SJSA1 (cell line): ENCODE data around the gene CFAP45. TPM values are rescaled to one million over a fixed set of nuclear protein-coding genes. Genes with fewer than 3 reads are reported as not detected.
A peak's percentile ranks its signal among the peaks of the same experiment; 100 is the strongest.

Experiments
- DNase-seq, 2 experiments: peaks; one replicate each; pipeline ENCODE4 v3.0.0-alpha.2; 2015 to 2020; ENCODE audit warnings: low spot score in 2 of 2, low read depth in 1 of 2
- H3K27ac ChIP-seq: fragments of 250-450 bp; sonication (Bioruptor Pico); 2 replicates; pipeline ENCODE4 v1.5.1; 2020; ENCODE audit warnings: mild to moderate bottlenecking, moderate library complexity
- H3K27me3 ChIP-seq: fragments of 250-450 bp; sonication (Bioruptor Pico); replicated peaks from 2 replicates; pipeline ENCODE4 v1.5.1; 2020; ENCODE audit warnings: mild to moderate bottlenecking, moderate library complexity
- H3K36me3 ChIP-seq: fragments of 250-450 bp; sonication (Bioruptor Pico); 2 replicates; pipeline ENCODE4 v1.5.1; 2020; ENCODE audit warnings: mild to moderate bottlenecking
- H3K4me1 ChIP-seq: fragments of 250-450 bp; sonication (Bioruptor Pico); replicated peaks from 2 replicates; pipeline ENCODE4 v1.6.1; 2021; ENCODE audit warnings: mild to moderate bottlenecking
- H3K4me3 ChIP-seq: fragments of 250-450 bp; sonication (Bioruptor Pico); 2 replicates; pipeline ENCODE4 v1.5.1; 2020; ENCODE audit warnings: mild to moderate bottlenecking
- H3K9me3 ChIP-seq: fragments of 250-450 bp; sonication (Bioruptor Pico); replicated peaks from 2 replicates; pipeline ENCODE4 v1.5.1; 2020; ENCODE audit warnings: mild to moderate bottlenecking
- total RNA-seq: library from RNA; depleted of rRNA; stranded (reverse); fragments of >200 nt; shearing (Covaris generic); gene quantifications from 2 replicates; pipeline ENCODE4 v1.2.3, GENCODE V29; 2014

The CFAP45 gene
- total RNA-seq, 1 experiment from 2014 or later: 0.61 TPM

- Histone ChIP-seq H3K4me3 (no peak overlapping the region), H3K4me1 (no peaks in the 10 kb centered on the region), H3K36me3 (no peaks in the 10 kb centered on the region), H3K27me3 (no peaks in the 10 kb centered on the region), H3K27ac (no peak overlapping the region), H3K9me3 (no peaks in the 10 kb centered on the region)
- no peak for DNase-seq
Observed at GRCh38 chr1:159862031-159862430, 37.9 kb downstream of the CFAP45 start.

DNA sequence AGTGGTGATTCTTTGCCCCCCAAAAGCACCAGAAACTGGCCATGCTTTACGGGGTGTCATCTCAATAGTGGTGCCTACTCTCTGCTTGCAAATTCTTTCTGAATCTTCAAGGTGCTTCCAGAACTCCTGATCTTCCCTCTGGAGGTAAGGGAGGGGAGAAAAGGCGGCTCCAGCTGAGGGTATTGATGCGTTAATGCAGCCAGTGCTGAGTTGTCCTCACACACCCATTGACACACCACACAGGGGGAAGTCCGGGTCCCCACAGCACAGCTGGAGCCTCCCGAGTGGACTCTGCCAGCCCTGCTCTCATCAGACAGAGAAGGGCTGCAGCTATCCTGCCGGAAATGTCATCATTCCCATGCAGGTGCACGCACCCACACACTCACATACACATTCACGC, 38.7 kb downstream of the CFAP45 start:
- H3K27me3 ChIP-seq: no peaks in the 10 kb centered on the region
- no peak overlapping the region for H3K4me3 ChIP-seq
- H3K4me1 ChIP-seq: no peaks in the 10 kb centered on the region
- H3K9me3 ChIP-seq: no peaks in the 10 kb centered on the region
- no peaks in the 10 kb centered on the region for H3K36me3 ChIP-seq
- DNase-seq: no peak
- H3K27ac ChIP-seq: no peak overlapping the region

- H3K4me1 ChIP-seq: no peaks in the 10 kb centered on the region
- no peaks in the 10 kb centered on the region for H3K9me3 ChIP-seq
- no peaks in the 10 kb centered on the region for H3K36me3 ChIP-seq
- no peak for DNase-seq
- no peaks in the 10 kb centered on the region for H3K27me3 ChIP-seq
- H3K27ac ChIP-seq: no peak overlapping the region
- H3K4me3 ChIP-seq: no peak overlapping the region
Observed at GRCh38 chr1:159860456-159860855, 39.5 kb downstream of the CFAP45 start.

- H3K27ac ChIP-seq: no peak overlapping the region
Observed at GRCh38 chr1:159859767-159860322, 40.1 kb downstream of the CFAP45 start.

DNA sequence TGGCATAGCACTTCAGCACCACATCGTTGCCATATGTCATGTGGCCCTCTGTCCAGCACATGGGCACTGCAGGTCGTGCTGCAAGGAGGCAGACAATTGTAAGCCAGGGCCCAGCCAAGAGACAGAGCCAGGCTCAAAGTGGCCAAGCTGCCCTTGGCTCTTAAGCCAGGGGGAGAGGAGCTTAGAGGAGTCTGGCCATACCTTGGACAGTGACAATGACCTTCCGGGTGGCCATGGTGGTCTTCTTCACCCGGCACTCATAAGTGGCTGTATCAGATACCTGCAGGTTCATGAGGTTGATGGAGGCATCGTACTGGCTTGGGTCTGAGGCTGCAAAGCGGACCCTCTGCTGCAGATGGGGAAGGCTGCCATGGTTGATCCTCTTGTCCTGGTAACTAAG, 42.1 kb downstream of the CFAP45 start:
- no peak overlapping the region for H3K4me3 ChIP-seq
- peaks cover 17% of the 10 kb centered on the region for H3K4me1 ChIP-seq
- H3K27me3 ChIP-seq: no peaks in the 10 kb centered on the region
- DNase-seq: no peak
- H3K9me3 ChIP-seq: no peaks in the 10 kb centered on the region
- no peak overlapping the region for H3K27ac ChIP-seq
- no peaks in the 10 kb centered on the region for H3K36me3 ChIP-seq

More at GRCh38 chr1:159859767-159860322, 40.1 kb downstream of the CFAP45 start:
- H3K9me3 ChIP-seq: no peaks in the 10 kb centered on the region
- H3K4me3 ChIP-seq: no peak overlapping the region
- no peaks in the 10 kb centered on the region for H3K27me3 ChIP-seq
- DNase-seq: no peak
- no peaks in the 10 kb centered on the region for H3K36me3 ChIP-seq
- H3K4me1 ChIP-seq: peaks cover 4% of the 10 kb centered on the region

GRCh38 chr1:159856576-159856975, 43.4 kb downstream of the CFAP45 start:
- Histone ChIP-seq H3K9me3 (no peaks in the 10 kb centered on the region), H3K27ac (no peak overlapping the region), H3K4me3 (no peak overlapping the region), H3K36me3 (no peaks in the 10 kb centered on the region), H3K4me1 (peaks cover 17% of the 10 kb centered on the region), H3K27me3 (no peaks in the 10 kb centered on the region)
- DNase-seq: no peak

DNA sequence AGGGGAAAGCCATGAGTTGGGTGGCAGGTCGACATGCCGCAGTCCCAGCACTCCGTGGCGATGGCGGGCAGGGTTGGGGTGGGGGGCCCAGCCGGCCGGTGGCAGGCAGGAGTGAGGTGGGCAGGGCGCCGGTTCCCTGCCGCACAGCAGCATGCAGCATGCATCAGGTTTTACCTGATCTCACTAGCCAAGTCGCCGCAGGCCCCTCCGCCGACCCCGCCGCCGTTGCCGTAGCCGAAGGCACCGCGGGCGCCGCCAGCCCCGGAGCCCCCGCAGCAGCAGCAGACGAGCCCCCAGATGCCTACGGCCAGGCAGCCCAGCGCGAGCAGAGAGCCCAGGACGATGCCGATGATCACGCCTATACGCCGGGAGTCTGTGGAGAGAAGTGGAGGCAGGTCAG, 44.3 kb downstream of the CFAP45 start:
- H3K27ac ChIP-seq: no peak overlapping the region
- no peak overlapping the region for H3K4me3 ChIP-seq
- H3K27me3 ChIP-seq: no peaks in the 10 kb centered on the region
- peaks cover 17% of the 10 kb centered on the region for H3K4me1 ChIP-seq
- no peak for DNase-seq
- no peaks in the 10 kb centered on the region for H3K36me3 ChIP-seq
- H3K9me3 ChIP-seq: no peaks in the 10 kb centered on the region

- Histone ChIP-seq H3K27me3 (no peaks in the 10 kb centered on the region), H3K27ac (peak overlapping the region; percentile 68), H3K4me3 (peak overlapping the region; percentile 53), H3K9me3 (no peaks in the 10 kb centered on the region), H3K4me1 (peaks cover 25% of the 10 kb centered on the region), H3K36me3 (no peaks in the 10 kb centered on the region)
- peak; percentile 81 to 85 for DNase-seq
Observed at GRCh38 chr1:159854693-159855192, 45.2 kb downstream of the CFAP45 start.

- Histone ChIP-seq H3K4me3 (peak overlapping the region; percentile 53), H3K27me3 (no peaks in the 10 kb centered on the region), H3K27ac (peak overlapping the region; percentile 68), H3K9me3 (no peaks in the 10 kb centered on the region), H3K4me1 (peaks cover 30% of the 10 kb centered on the region), H3K36me3 (no peaks in the 10 kb centered on the region)
- DNase-seq: peak; percentile 53 to 64
Observed at GRCh38 chr1:159854116-159854692, 45.8 kb downstream of the CFAP45 start.

DNA sequence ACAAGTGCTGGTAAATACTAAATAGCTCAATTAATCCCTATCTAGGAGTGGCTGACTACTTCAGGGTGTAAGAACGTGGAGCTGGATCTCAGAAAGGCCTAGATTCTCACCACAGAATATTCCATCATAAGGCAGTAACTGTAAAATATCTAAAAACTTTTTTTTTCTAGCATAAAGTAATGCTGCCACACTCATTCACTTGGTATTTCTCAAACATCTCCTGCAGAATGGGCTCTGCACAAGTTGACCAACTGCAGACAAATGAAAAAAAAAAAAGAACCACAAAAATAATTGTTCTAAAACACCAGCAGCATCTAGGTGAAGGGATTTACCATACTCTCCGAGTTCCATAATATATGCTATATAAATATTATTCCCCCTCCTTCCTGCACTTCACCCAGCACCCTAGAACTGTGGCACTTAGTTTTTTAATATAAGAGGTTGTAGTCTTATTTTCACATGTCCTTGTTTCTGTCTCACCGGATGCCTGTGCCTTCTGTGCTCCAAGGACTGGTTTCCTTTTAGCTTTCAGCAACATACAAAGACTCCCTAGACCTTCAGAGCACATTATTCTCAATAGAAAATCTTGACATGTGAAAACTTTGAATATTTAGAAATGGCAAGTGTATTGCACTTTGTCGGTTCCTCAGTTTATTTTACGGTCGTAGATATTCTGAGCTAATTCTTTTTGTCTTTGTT, 46.4 kb downstream of the CFAP45 start:
- H3K36me3 ChIP-seq: no peaks in the 10 kb centered on the region
- DNase-seq: no peak
- H3K4me3 ChIP-seq: peak overlapping the region; percentile 53
- peaks cover 35% of the 10 kb centered on the region for H3K4me1 ChIP-seq
- H3K27ac ChIP-seq: no peak overlapping the region; the same call in 1 of the 2 replicates
- 0 out of 2 replicates have a peak, but pooled peaks cover 2% of the 10 kb centered on the region for H3K9me3 ChIP-seq
- no peaks in the 10 kb centered on the region for H3K27me3 ChIP-seq

- H3K4me1 ChIP-seq: peaks cover 36% of the 10 kb centered on the region
- no peak for DNase-seq
- H3K36me3 ChIP-seq: no peaks in the 10 kb centered on the region
- no peak overlapping the region for H3K4me3 ChIP-seq
- H3K27ac ChIP-seq: no peak overlapping the region
- H3K27me3 ChIP-seq: no peaks in the 10 kb centered on the region
- H3K9me3 ChIP-seq: 0 out of 2 replicates have a peak, but pooled peaks cover 3% of the 10 kb centered on the region
Observed at GRCh38 chr1:159851407-159851806, 48.6 kb downstream of the CFAP45 start.

- no peak overlapping the region for H3K4me3 ChIP-seq
- peaks cover 32% of the 10 kb centered on the region for H3K4me1 ChIP-seq
- H3K27me3 ChIP-seq: no peaks in the 10 kb centered on the region
- 0 out of 2 replicates have a peak, but pooled peaks cover 3% of the 10 kb centered on the region for H3K9me3 ChIP-seq
- peak overlapping the region; percentile 72 for H3K27ac ChIP-seq
- DNase-seq: peak in 1 of 2 experiments; percentile 30
- no peaks in the 10 kb centered on the region for H3K36me3 ChIP-seq
Observed at GRCh38 chr1:159849626-159850366, 50.2 kb downstream of the CFAP45 start.

DNA sequence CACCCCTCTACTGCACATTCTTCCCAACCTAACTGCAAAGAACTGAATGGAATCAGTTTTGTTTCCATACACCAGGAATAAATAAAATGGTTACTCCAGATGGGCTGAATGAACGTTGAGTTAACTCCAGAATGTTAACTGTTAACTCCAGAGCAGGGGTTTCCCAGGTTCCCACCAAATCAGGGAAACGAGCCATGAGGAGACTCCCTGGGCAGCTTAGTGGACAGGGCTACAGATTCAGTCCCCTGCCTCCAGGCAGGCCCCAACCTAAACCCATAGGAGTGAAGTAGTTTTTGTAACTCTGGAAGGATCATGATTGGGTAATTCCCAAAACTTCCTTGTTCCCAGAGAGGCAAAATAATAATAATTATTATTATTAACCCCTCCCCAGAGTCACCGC, 51.6 kb downstream of the CFAP45 start:
- Histone ChIP-seq H3K27me3 (no peaks in the 10 kb centered on the region), H3K36me3 (no peaks in the 10 kb centered on the region), H3K27ac (peak overlapping the region; percentile 44; the same call in 1 of the 2 replicates), H3K4me3 (no peak overlapping the region), H3K4me1 (peaks cover 23% of the 10 kb centered on the region), H3K9me3 (0 out of 2 replicates have a peak, but pooled peaks cover 3% of the 10 kb centered on the region)
- DNase-seq: no peak
